Measurements from ENCODE around the gene HOXA7.

Gene HOXA7

GRCh38 chr7:27164045-27164366 is 7.5 kb upstream of the HOXA7 start:
- H3K27ac ChIP-seq (ENCODE audit: low read length): no peak overlapping the region
- no peak overlapping the region for H2AFZ ChIP-seq (ENCODE audit: low read length)
- TF ChIP-seq EZH2phosphoT487 (IDR thresholded peaks at IDR 0.05; ENCODE audit: low read length) (no peak), EZH2 (optimal IDR thresholded peaks at IDR 0.05; ENCODE audit: low read depth, low read length) (no peak)
- TF ChIP-seq, protein P1, sequence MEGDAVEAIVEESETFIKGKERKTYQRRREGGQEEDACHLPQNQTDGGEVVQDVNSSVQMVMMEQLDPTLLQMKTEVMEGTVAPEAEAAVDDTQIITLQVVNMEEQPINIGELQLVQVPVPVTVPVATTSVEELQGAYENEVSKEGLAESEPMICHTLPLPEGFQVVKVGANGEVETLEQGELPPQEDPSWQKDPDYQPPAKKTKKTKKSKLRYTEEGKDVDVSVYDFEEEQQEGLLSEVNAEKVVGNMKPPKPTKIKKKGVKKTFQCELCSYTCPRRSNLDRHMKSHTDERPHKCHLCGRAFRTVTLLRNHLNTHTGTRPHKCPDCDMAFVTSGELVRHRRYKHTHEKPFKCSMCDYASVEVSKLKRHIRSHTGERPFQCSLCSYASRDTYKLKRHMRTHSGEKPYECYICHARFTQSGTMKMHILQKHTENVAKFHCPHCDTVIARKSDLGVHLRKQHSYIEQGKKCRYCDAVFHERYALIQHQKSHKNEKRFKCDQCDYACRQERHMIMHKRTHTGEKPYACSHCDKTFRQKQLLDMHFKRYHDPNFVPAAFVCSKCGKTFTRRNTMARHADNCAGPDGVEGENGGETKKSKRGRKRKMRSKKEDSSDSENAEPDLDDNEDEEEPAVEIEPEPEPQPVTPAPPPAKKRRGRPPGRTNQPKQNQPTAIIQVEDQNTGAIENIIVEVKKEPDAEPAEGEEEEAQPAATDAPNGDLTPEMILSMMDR (IDR thresholded peaks at IDR 0.05; ENCODE audit: low read length): no peak
- no peaks in the 10 kb centered on the region for H3K36me3 ChIP-seq (replicated peaks; ENCODE audit: insufficient read depth, low read length)
- H3K4me3 ChIP-seq (ENCODE audit: low read length): no peak overlapping the region
- no peak overlapping the region for H3K4me2 ChIP-seq (ENCODE audit: low read depth, low read length)
- DNase-seq: no peak
- no peaks in the 10 kb centered on the region for H3K9me3 ChIP-seq (replicated peaks; ENCODE audit: insufficient read depth, low read length)
- peaks cover 91% of the 10 kb centered on the region for H3K27me3 ChIP-seq (replicated peaks; ENCODE audit: insufficient read depth, low read length)
- 0 out of 2 replicates have a peak, but pooled peaks cover 4% of the 10 kb centered on the region for H3K4me1 ChIP-seq (ENCODE audit: low read length)
- no peaks in the 10 kb centered on the region for H3K9me2 ChIP-seq (replicated peaks; ENCODE audit: insufficient read depth, low read length)
- H3K79me2 ChIP-seq (ENCODE audit: low read length): no peaks in the 10 kb centered on the region
- no peaks in the 10 kb centered on the region for H3F3A ChIP-seq (ENCODE audit: insufficient read depth, low read length)
- H4K20me1 ChIP-seq (ENCODE audit: insufficient read depth, low read length): no peaks in the 10 kb centered on the region
- H3K9ac ChIP-seq (ENCODE audit: low read length): no peak overlapping the region

- Histone ChIP-seq H4K20me1 (ENCODE audit: insufficient read depth, low read length) (no peaks in the 10 kb centered on the region), H3K79me2 (ENCODE audit: low read length) (no peaks in the 10 kb centered on the region), H3K9ac (ENCODE audit: low read length) (no peak overlapping the region), H3K9me2 (replicated peaks; ENCODE audit: insufficient read depth, low read length) (no peaks in the 10 kb centered on the region), H3K4me2 (ENCODE audit: low read depth, low read length) (no peak overlapping the region), H3K27ac (ENCODE audit: low read length) (no peak overlapping the region), H3K9me3 (replicated peaks; ENCODE audit: insufficient read depth, low read length) (no peaks in the 10 kb centered on the region), H3K4me1 (ENCODE audit: low read length) (0 out of 2 replicates have a peak, but pooled peaks cover 4% of the 10 kb centered on the region), H2AFZ (ENCODE audit: low read length) (no peak overlapping the region), H3K36me3 (replicated peaks; ENCODE audit: insufficient read depth, low read length) (no peaks in the 10 kb centered on the region), H3K4me3 (ENCODE audit: low read length) (no peak overlapping the region), H3K27me3 (replicated peaks; ENCODE audit: insufficient read depth, low read length) (peaks cover 91% of the 10 kb centered on the region), H3F3A (ENCODE audit: insufficient read depth, low read length) (no peaks in the 10 kb centered on the region)
- TF ChIP-seq, protein P1 (IDR thresholded peaks at IDR 0.05; ENCODE audit: low read length): no peak
- no peak for TF ChIP-seq EZH2phosphoT487 (IDR thresholded peaks at IDR 0.05; ENCODE audit: low read length)
- DNase-seq: no peak
Measured at GRCh38 chr7:27163288-27164044, 7.0 kb upstream of the HOXA7 start.

GRCh38 chr7:27162561-27163287 is 6.2 kb upstream of the HOXA7 start:
- no peaks in the 10 kb centered on the region for H3K9me2 ChIP-seq (replicated peaks; ENCODE audit: insufficient read depth, low read length)
- no peaks in the 10 kb centered on the region for H3F3A ChIP-seq (ENCODE audit: insufficient read depth, low read length)
- H2AFZ ChIP-seq (ENCODE audit: low read length): no peak overlapping the region
- H4K20me1 ChIP-seq (ENCODE audit: insufficient read depth, low read length): no peaks in the 10 kb centered on the region
- H3K4me3 ChIP-seq (ENCODE audit: low read length): no peak overlapping the region
- TF ChIP-seq EZH2phosphoT487 (IDR thresholded peaks at IDR 0.05; ENCODE audit: low read length) (no peak), EZH2 (optimal IDR thresholded peaks at IDR 0.05; ENCODE audit: low read depth, low read length) (no peak)
- TF ChIP-seq, protein P1 (IDR thresholded peaks at IDR 0.05; ENCODE audit: low read length): no peak
- DNase-seq: no peak
- H3K9ac ChIP-seq (ENCODE audit: low read length): no peak overlapping the region
- no peak overlapping the region for H3K4me2 ChIP-seq (ENCODE audit: low read depth, low read length)
- no peaks in the 10 kb centered on the region for H3K9me3 ChIP-seq (replicated peaks; ENCODE audit: insufficient read depth, low read length)
- no peak overlapping the region for H3K27ac ChIP-seq (ENCODE audit: low read length)
- no peaks in the 10 kb centered on the region for H3K36me3 ChIP-seq (replicated peaks; ENCODE audit: insufficient read depth, low read length)
- H3K4me1 ChIP-seq (ENCODE audit: low read length): 0 out of 2 replicates have a peak, but pooled peaks cover 4% of the 10 kb centered on the region
- no peaks in the 10 kb centered on the region for H3K79me2 ChIP-seq (ENCODE audit: low read length)
- peaks cover 91% of the 10 kb centered on the region for H3K27me3 ChIP-seq (replicated peaks; ENCODE audit: insufficient read depth, low read length)
